Activated B cell treated with CpG ODN at 0.5 μM for 24 hours (primary cell): ENCODE results near the gene TTC34. TPM values are rescaled to one million over a fixed set of nuclear protein-coding genes. Genes with fewer than 3 reads are reported as not detected.
A peak's percentile ranks its signal among the peaks of the same experiment; 100 is the strongest.

Experiments
- ATAC-seq: fragments of 200-7000 bp; cut with Tn5 transposase; one replicate; pipeline ENCODE4 v1.10.0; 2021; ENCODE audit warnings: low read depth, mild to moderate bottlenecking, moderate library complexity
- CTCF ChIA-PET: fragments of 350-600 bp; sonication (Branson Sonifier 250); formaldehyde crosslinking; loops from one replicate; lab custom pipeline; 2021; ENCODE audit warnings: antibody characterized with exemption; lab: Charles Lee
- POLR2A ChIA-PET: fragments of 350-600 bp; sonication (Branson Sonifier 250); formaldehyde crosslinking; loops from one replicate; lab custom pipeline; 2021; ENCODE audit warnings: antibody characterized with exemption; lab: Charles Lee
- DNase-seq: peaks from one replicate; pipeline ENCODE4 v3.0.0; 2022
- H3K27ac Mint-ChIP-seq: one replicate; pipeline ENCODE4 v1.8.0; 2020; ENCODE audit warnings: mixed read lengths
- H3K27me3 Mint-ChIP-seq: one replicate; pipeline ENCODE4 v1.8.0; 2021; ENCODE audit warnings: mixed read lengths
- H3K36me3 Mint-ChIP-seq: one replicate; pipeline ENCODE4 v1.8.0; 2021; ENCODE audit warnings: low read depth, mixed read lengths
- H3K4me1 Mint-ChIP-seq: one replicate; pipeline ENCODE4 v1.8.0; 2021; ENCODE audit warnings: mixed read lengths
- H3K4me3 Mint-ChIP-seq: one replicate; pipeline ENCODE4 v1.8.0; 2020; ENCODE audit warnings: mild to moderate bottlenecking, mixed read lengths
- H3K9me3 Mint-ChIP-seq: one replicate; pipeline ENCODE4 v1.8.0; 2020; ENCODE audit warnings: mixed read lengths
- CTCF ChIP-seq: fragments of 200-600 bp; IDR thresholded peaks from one replicate; pipeline ENCODE4 v1.8.0; 2022; ENCODE audit warnings: antibody characterized with exemption, mild to moderate bottlenecking
- intact Hi-C: fragments of 100-400 bp; cut with micrococcal nuclease; formaldehyde crosslinking; loops from one replicate; pipeline ENCODE4 v1.15.1; 2024
- total RNA-seq: library from RNA; stranded (reverse); gene quantifications from 2 replicates; pipeline ENCODE4 v1.2.3, GENCODE V29; 2022

Gene TTC34
- total RNA-seq, 1 donor from 2014 or later = 4.5 TPM

GRCh38 chr1:2645776-2646175 lies 155.7 kb downstream of the TTC34 start:
- no peak for DNase-seq
- intact Hi-C loops = loop anchor here (10.0 kb wide), 4 partner anchors 451 to 1259 kb away; partner anchors contain the start of genes C1orf174, FAAP20 and TPRG1L
- H3K36me3 Mint-ChIP-seq = peaks cover 2% of the 10 kb centered on the region
- no peak for TF ChIP-seq CTCF
- no peak overlapping the region for H3K4me3 Mint-ChIP-seq
- ChIA-PET CTCF (no interaction called here), POLR2A (interaction anchor here (1.1 to 1.3 kb wide), 3 partner anchors 8 to 100 kb away, joined by 3 to 5 read pairs (median 3); no protein-coding TSS in a partner anchor)
- peaks cover 11% of the 10 kb centered on the region for H3K4me1 Mint-ChIP-seq
- H3K27me3 Mint-ChIP-seq = peaks cover 3% of the 10 kb centered on the region
- no peak for ATAC-seq
- no peak overlapping the region for H3K27ac Mint-ChIP-seq
- peaks cover 10% of the 10 kb centered on the region for H3K9me3 Mint-ChIP-seq

- no peak for ATAC-seq
- intact Hi-C loops = loop anchor here (10.0 kb wide), 4 partner anchors 450 to 1260 kb away; partner anchors contain the start of genes C1orf174, FAAP20 and TPRG1L
- Mint-ChIP-seq H3K9me3 (peaks cover 10% of the 10 kb centered on the region), H3K36me3 (peaks cover 2% of the 10 kb centered on the region), H3K4me3 (no peak overlapping the region), H3K4me1 (peaks cover 11% of the 10 kb centered on the region), H3K27me3 (peaks cover 3% of the 10 kb centered on the region), H3K27ac (no peak overlapping the region)
- no peak for TF ChIP-seq CTCF
- CTCF ChIA-PET = no interaction called here
- POLR2A ChIA-PET = interaction anchor here (0.6 to 1.3 kb wide), 3 partner anchors 60 to 230 kb away, joined by 3 to 5 read pairs (median 5); no protein-coding TSS in a partner anchor
- peak; percentile 12 for DNase-seq
These were observed 156.3 kb downstream of the TTC34 start for GRCh38 chr1:2645143-2645542.

- peaks cover 3% of the 10 kb centered on the region for H3K27me3 Mint-ChIP-seq
- H3K4me3 Mint-ChIP-seq = no peak overlapping the region
- TF ChIP-seq CTCF = no peak
- ChIA-PET POLR2A (interaction anchor here (0.6 to 1.3 kb wide), 2 partner anchors 59 to 230 kb away, joined by 5 read pairs; no protein-coding TSS in a partner anchor), CTCF (no interaction called here)
- H3K36me3 Mint-ChIP-seq = peaks cover 2% of the 10 kb centered on the region
- no peak for ATAC-seq
- DNase-seq = peak; percentile 11
- H3K9me3 Mint-ChIP-seq = peaks cover 10% of the 10 kb centered on the region
- H3K27ac Mint-ChIP-seq = no peak overlapping the region
- H3K4me1 Mint-ChIP-seq = peaks cover 11% of the 10 kb centered on the region
- intact Hi-C loops = loop anchor here (10.0 kb wide), 4 partner anchors 450 to 1260 kb away; partner anchors contain the start of genes C1orf174, FAAP20 and TPRG1L
These were observed 156.8 kb downstream of the TTC34 start for GRCh38 chr1:2644591-2645101.

GRCh38 chr1:2644171-2644570 lies 157.3 kb downstream of the TTC34 start:
- peaks cover 10% of the 10 kb centered on the region for H3K9me3 Mint-ChIP-seq
- H3K4me3 Mint-ChIP-seq = no peak overlapping the region
- intact Hi-C loops = loop anchor here (10.0 kb wide), 4 partner anchors 449 to 1261 kb away; partner anchors contain the start of genes C1orf174, FAAP20 and TPRG1L
- POLR2A ChIA-PET = interaction anchor here (0.9 to 1.8 kb wide), 4 partner anchors 58 to 89 kb away, joined by 3 to 14 read pairs (median 6); partner anchors contain the start of genes PRXL2B and TNFRSF14
- H3K27ac Mint-ChIP-seq = no peak overlapping the region
- H3K36me3 Mint-ChIP-seq = peaks cover 2% of the 10 kb centered on the region
- peaks cover 11% of the 10 kb centered on the region for H3K4me1 Mint-ChIP-seq
- TF ChIP-seq CTCF = no peak
- no peak for ATAC-seq
- CTCF ChIA-PET = no interaction called here
- peak; percentile 11 for DNase-seq
- peaks cover 3% of the 10 kb centered on the region for H3K27me3 Mint-ChIP-seq

GRCh38 chr1:2643414-2644077 lies 157.9 kb downstream of the TTC34 start:
- peaks cover 11% of the 10 kb centered on the region for H3K4me1 Mint-ChIP-seq
- peaks cover 3% of the 10 kb centered on the region for H3K27me3 Mint-ChIP-seq
- H3K4me3 Mint-ChIP-seq = peak overlapping the region; percentile 60
- ChIA-PET POLR2A (interaction anchor here (0.6 to 1.8 kb wide), 6 partner anchors 57 to 252 kb away, joined by 3 to 14 read pairs (median 6); partner anchors contain the start of genes MORN1, PRXL2B, RER1 and TNFRSF14), CTCF (no interaction called here)
- no peak for DNase-seq
- intact Hi-C loops = loop anchor here (1.0 to 10.0 kb wide), 8 partner anchors 57 to 1261 kb away; partner anchors contain the start of genes C1orf174, FAAP20, PANK4 and PRXL2B
- peak overlapping the region; percentile 18 for H3K27ac Mint-ChIP-seq
- H3K36me3 Mint-ChIP-seq = peaks cover 2% of the 10 kb centered on the region
- no peak for TF ChIP-seq CTCF
- peaks cover 10% of the 10 kb centered on the region for H3K9me3 Mint-ChIP-seq
- ATAC-seq = no peak
